22Rv1 (cell line): ENCODE data around the gene TAF10.

Experiments
- H3K27ac ChIP-seq: fragments of 450-650 bp; 2 replicates; pipeline ENCODE4 v1.5.1; 2017
- CTCF ChIP-seq: fragments of 450-650 bp; IDR thresholded peaks from 2 replicates; pipeline ENCODE4 v1.5.1; 2017; ENCODE audit warnings: mild to moderate bottlenecking
- ZFX ChIP-seq: fragments of 450-650 bp; IDR thresholded peaks from 2 replicates; pipeline ENCODE4 v1.6.1; 2017; ENCODE audit warnings: antibody characterized with exemption, borderline replicate concordance

The TAF10 gene

GRCh38 chr11:6572215-6572614 is 39.8 kb downstream of the TAF10 start:
- TF ChIP-seq CTCF (no peak), ZFX (no peak)
- H3K27ac ChIP-seq, result no peak overlapping the region

GRCh38 chr11:6571434-6572008 is 40.5 kb downstream of the TAF10 start:
- H3K27ac ChIP-seq, result no peak overlapping the region
- no peak for TF ChIP-seq CTCF
- no peak for TF ChIP-seq ZFX

- TF ChIP-seq CTCF (no peak), ZFX (no peak)
- no peak overlapping the region for H3K27ac ChIP-seq
Observed at GRCh38 chr11:6570691-6571427, 41.2 kb downstream of the TAF10 start.

GRCh38 chr11:6569706-6570105 is 42.3 kb downstream of the TAF10 start:
- TF ChIP-seq ZFX (no peak), CTCF (no peak)
- no peak overlapping the region for H3K27ac ChIP-seq

- H3K27ac ChIP-seq, result no peak overlapping the region
- TF ChIP-seq CTCF, result no peak
- TF ChIP-seq ZFX, result no peak
Observed at GRCh38 chr11:6568191-6568918, 43.7 kb downstream of the TAF10 start.

GRCh38 chr11:6567371-6567745 is 44.7 kb downstream of the TAF10 start:
- H3K27ac ChIP-seq, result no peak overlapping the region
- TF ChIP-seq CTCF, result no peak
- no peak for TF ChIP-seq ZFX
